Keratinocyte (primary cell): ENCODE data around the gene RNU5B-1. TPM values are rescaled to one million over a fixed set of nuclear protein-coding genes. Genes with fewer than 3 reads are reported as not detected.

Experiments
- DNase-seq: peaks from one replicate; pipeline ENCODE4 v3.0.0-alpha.2; 2011; ENCODE audit warnings: low read depth, missing footprints, low spot score
- FAIRE-seq: peaks from 2 replicates; lab custom pipeline; 2011; peaks lifted over from hg19 to GRCh38; lab: Jason Lieb, UNC
- H2AFZ ChIP-seq: 2 replicates; pipeline ENCODE4 v1.6.0; 2012; ENCODE audit warnings: low read length, control low read depth, inconsistent platforms; ENCODE audit not compliant: control insufficient read depth
- H3K27ac ChIP-seq: 2 replicates; pipeline ENCODE4 v1.5.1; 2011; ENCODE audit warnings: low read length; ENCODE audit not compliant: control insufficient read depth, insufficient read depth
- H3K27me3 ChIP-seq: 3 replicates; pipeline ENCODE4 v1.6.0; 2011; ENCODE audit warnings: low read length; ENCODE audit not compliant: control insufficient read depth, insufficient read depth; ENCODE audit errors: extremely low read depth
- H3K36me3 ChIP-seq, 2 experiments: 2 replicates in 1 of 2; 3 replicates in 1 of 2; pipeline ENCODE4 v1.5.1; 2011; ENCODE audit warnings: low read length in 2 of 2, mild to moderate bottlenecking in 1 of 2; ENCODE audit not compliant: control insufficient read depth in 2 of 2, insufficient read depth in 2 of 2; ENCODE audit errors: extremely low read depth in 1 of 2
- H3K4me1 ChIP-seq: 3 replicates; pipeline ENCODE4 v1.5.1; 2011; ENCODE audit warnings: low read length; ENCODE audit not compliant: control insufficient read depth, insufficient read depth; ENCODE audit errors: extremely low read depth
- H3K4me2 ChIP-seq: 3 replicates; pipeline ENCODE4 v1.6.0; 2011; ENCODE audit warnings: low read depth, low read length; ENCODE audit not compliant: control insufficient read depth, insufficient read depth; ENCODE audit errors: extremely low read depth
- H3K4me3 ChIP-seq, 3 experiments: fragments of 200-600 bp in 1 of 3; sonication (generic) in 1 of 3; 2 replicates in 2 of 3; 3 replicates in 1 of 3; pipeline ENCODE4 v1.5.1; 2011 to 2016; ENCODE audit warnings: low read length in 3 of 3, mild to moderate bottlenecking in 3 of 3, control low read depth in 2 of 3, inconsistent platforms in 1 of 3, low read depth in 1 of 3, mixed read lengths in 1 of 3, mixed run types in 1 of 3, moderate library complexity in 1 of 3; ENCODE audit not compliant: control insufficient read depth in 2 of 3, insufficient read depth in 2 of 3; ENCODE audit errors: extremely low read depth in 1 of 3
- H3K79me2 ChIP-seq: 2 replicates; pipeline ENCODE4 v1.6.0; 2012; ENCODE audit warnings: low read length; ENCODE audit not compliant: control insufficient read depth, insufficient read depth
- H3K9ac ChIP-seq: 3 replicates; pipeline ENCODE4 v1.6.0; 2011; ENCODE audit warnings: low read length; ENCODE audit not compliant: control insufficient read depth, insufficient read depth; ENCODE audit errors: extremely low read depth
- H3K9me1 ChIP-seq: 3 replicates; pipeline ENCODE4 v1.6.0; 2011; ENCODE audit warnings: low read length; ENCODE audit not compliant: control insufficient read depth, insufficient read depth; ENCODE audit errors: extremely low read depth
- H3K9me3 ChIP-seq: 2 replicates; pipeline ENCODE4 v1.5.1; 2012; ENCODE audit warnings: low read depth, low read length; ENCODE audit not compliant: control insufficient read depth
- H4K20me1 ChIP-seq: 3 replicates; pipeline ENCODE4 v1.6.0; 2011; ENCODE audit warnings: low read length; ENCODE audit not compliant: control insufficient read depth, insufficient read depth; ENCODE audit errors: extremely low read depth
- CTCF ChIP-seq, 3 experiments: IDR thresholded peaks in 1 of 3; conservative IDR thresholded peaks in 1 of 3; optimal IDR thresholded peaks in 1 of 3; 2 replicates in 2 of 3; 3 replicates in 1 of 3; pipeline versions ENCODE3 to v1.5.1; 2011; ENCODE audit warnings: low read length in 3 of 3, mild to moderate bottlenecking in 3 of 3, moderate library complexity in 2 of 3, control low read depth in 1 of 3, inconsistent platforms in 1 of 3; ENCODE audit not compliant: insufficient read depth in 2 of 3; ENCODE audit errors: extremely low read depth in 1 of 3
- EZH2 ChIP-seq: IDR thresholded peaks from one replicate; pipeline ENCODE4 v1.6.1; 2012; ENCODE audit warnings: inconsistent platforms, mild to moderate bottlenecking, low read length, moderate library complexity
- dilution Hi-C: fragments of 300-500 bp; cut with MboI; formaldehyde crosslinking; loops from one replicate; pipeline ENCODE4 v1.7.0; 2020; ENCODE audit warnings: low sequenced_read_pairs; ENCODE audit not compliant: extremely low pct_ligation_motif_present
- polyA plus RNA-seq, 5 experiments: library from polyadenylated mRNA; depleted of rRNA in 3 of 5; stranded (reverse) in 3 of 5; stranded (forward) in 1 of 5; unstranded in 1 of 5; fragments of >200 nt; gene quantifications; 1 replicate in 1 of 5; 2 replicates in 3 of 5; 3 replicates in 1 of 5; pipeline versions ENCODE4 v1.2.1 to v1.2.3, GENCODE V29; 2011 to 2012; ENCODE audit warnings: missing spikeins in 2 of 5, low read depth in 1 of 5, low replicate concordance in 1 of 5

The RNU5B-1 gene
- polyA plus RNA-seq, 1 donor (not counting 4 experiments of a cell fraction or from before 2014, with no cell fraction given) = not detected

- no peak overlapping the region for H2AFZ ChIP-seq
- H3K4me1 ChIP-seq = no peaks in the 10 kb centered on the region
- no peak for FAIRE-seq
- no peak for DNase-seq
- dilution Hi-C loops = no loop called here
- H3K27me3 ChIP-seq = peaks cover 12% of the 10 kb centered on the region
- no peaks in the 10 kb centered on the region for H3K79me2 ChIP-seq
- H3K36me3 ChIP-seq = no peaks in the 10 kb centered on the region
- no peaks in the 10 kb centered on the region for H3K9me1 ChIP-seq
- no peak overlapping the region for H3K9ac ChIP-seq
- TF ChIP-seq EZH2 (no peak), CTCF (optimal IDR thresholded peaks at IDR 0.05 in 1 of 3, IDR thresholded peaks at IDR 0.05 in 1 of 3, conservative IDR thresholded peaks at IDR 0.05 in 1 of 3; ENCODE audit: extremely low read depth in 1 of 3, insufficient read depth in 2 of 3, low read length in 3 of 3) (no peak)
- H3K27ac ChIP-seq = no peak overlapping the region
- no peaks in the 10 kb centered on the region for H3K9me3 ChIP-seq
- no peaks in the 10 kb centered on the region for H4K20me1 ChIP-seq
- H3K4me3 ChIP-seq = no peak overlapping the region
- no peak overlapping the region for H3K4me2 ChIP-seq
These were observed 38.0 kb downstream of the RNU5B-1 start for GRCh38 chr15:65342493-65342892.

- TF ChIP-seq EZH2 = no peak
- no peak for TF ChIP-seq CTCF (optimal IDR thresholded peaks at IDR 0.05 in 1 of 3, IDR thresholded peaks at IDR 0.05 in 1 of 3, conservative IDR thresholded peaks at IDR 0.05 in 1 of 3; ENCODE audit: extremely low read depth in 1 of 3, insufficient read depth in 2 of 3, low read length in 3 of 3)
- dilution Hi-C loops = no loop called here
- Histone ChIP-seq H3K4me2 (no peak overlapping the region), H3K9me1 (no peaks in the 10 kb centered on the region), H3K36me3 (no peaks in the 10 kb centered on the region), H3K27ac (no peak overlapping the region), H3K4me3 (no peak overlapping the region), H3K9ac (no peak overlapping the region), H3K79me2 (no peaks in the 10 kb centered on the region), H3K27me3 (peaks cover 6% of the 10 kb centered on the region), H3K4me1 (no peaks in the 10 kb centered on the region), H3K9me3 (no peaks in the 10 kb centered on the region), H4K20me1 (no peaks in the 10 kb centered on the region), H2AFZ (no peak overlapping the region)
- DNase-seq (no peak), FAIRE-seq (no peak)
These were observed 39.0 kb downstream of the RNU5B-1 start for GRCh38 chr15:65343374-65343981.
